HG02981 (cell line): ENCODE data around the gene CWC27.
A peak's percentile ranks its signal among the peaks of the same experiment; 100 is the strongest.

ENCODE experiments used
- ATAC-seq: cut with Tn5 transposase; IDR thresholded peaks from one replicate; pipeline ENCODE4 v1.9.1; 2021; ENCODE audit warnings: mild to moderate bottlenecking, moderate library complexity; ENCODE audit not compliant: unreplicated experiment

The CWC27 gene

GRCh38 chr5:65062469-65063083, 293.8 kb downstream of the CWC27 start:
- ATAC-seq = no peak

GRCh38 chr5:65065001-65065511, 296.3 kb downstream of the CWC27 start:
- ATAC-seq = no peak

GRCh38 chr5:65066387-65067146, 297.8 kb downstream of the CWC27 start:
- peak; percentile 68 for ATAC-seq

GRCh38 chr5:65067147-65067506, 298.4 kb downstream of the CWC27 start:
- no peak for ATAC-seq
